ENCODE results near the gene NIT1.

The NIT1 gene

GRCh38 chr1:161117759-161118581 is at the start of gene NIT1, which contains the start of gene PFDN2:
NIT1 (plus strand) TSS chr1:161118105; CDS start chr1:161118177, 72 bp downstream.
PFDN2 (minus strand) TSS chr1:161118037; CDS start chr1:161118026, 11 bp downstream.
- DNase-seq: peak; percentile 84

- DNase-seq: peak; percentile 88
These were observed 49.3 kb upstream of the NIT1 start for GRCh38 chr1:161068306-161069234.

- peak; percentile 42 for DNase-seq
These were observed 48.7 kb upstream of the NIT1 start for GRCh38 chr1:161069241-161069640.

- DNase-seq: peak; percentile 90
These were observed 48.1 kb upstream of the NIT1 start, which contains the start of gene ARHGAP30 for GRCh38 chr1:161069731-161070270. ARHGAP30 (minus strand) TSS chr1:161069891; CDS start chr1:161069624, 267 bp downstream.

GRCh38 chr1:161070761-161071160 is 47.1 kb upstream of the NIT1 start:
- no peak for DNase-seq

GRCh38 chr1:161071886-161072371 is 46.0 kb upstream of the NIT1 start:
- DNase-seq: peak; percentile 69

- no peak for DNase-seq
These were observed 45.0 kb upstream of the NIT1 start for GRCh38 chr1:161072751-161073449.

GRCh38 chr1:161073474-161074121 is 44.3 kb upstream of the NIT1 start:
- no peak for DNase-seq

- no peak for DNase-seq
These were observed 43.1 kb upstream of the NIT1 start for GRCh38 chr1:161074676-161075368.

- no peak for DNase-seq
These were observed 41.5 kb upstream of the NIT1 start for GRCh38 chr1:161076410-161076809.

GRCh38 chr1:161077426-161077825 is 40.5 kb upstream of the NIT1 start:
- no peak for DNase-seq

- DNase-seq: peak; percentile 7
These were observed 38.3 kb upstream of the NIT1 start for GRCh38 chr1:161079436-161080110.

- no peak for DNase-seq
These were observed 37.2 kb upstream of the NIT1 start for GRCh38 chr1:161080441-161081405.

GRCh38 chr1:161081519-161081918 is 36.4 kb upstream of the NIT1 start:
- DNase-seq: no peak

GRCh38 chr1:161082483-161082882 is 35.4 kb upstream of the NIT1 start:
- DNase-seq: no peak

GRCh38 chr1:161082996-161083747 is 34.7 kb upstream of the NIT1 start:
- no peak for DNase-seq

- no peak for DNase-seq
These were observed 33.9 kb upstream of the NIT1 start for GRCh38 chr1:161083748-161084596.

Measured in CD4-positive, alpha-beta T cell treated with Interleukin-6 for 4 hours (primary cell).